OCI-LY1 (cell line): ENCODE results near the gene TMEM114.

Experiments
- H2AFZ ChIP-seq: fragments of 200-600 bp; sonication (generic), shearing (Covaris generic); 2 replicates; pipeline ENCODE4 v1.6.0; 2014; ENCODE audit warnings: antibody characterized with exemption, mild to moderate bottlenecking, low read length
- H3F3A ChIP-seq: fragments of 200-600 bp; sonication (generic), shearing (Covaris generic); 2 replicates; pipeline ENCODE4 v1.6.0; 2014; ENCODE audit warnings: mild to moderate bottlenecking, antibody characterized with exemption, low read length, moderate library complexity; ENCODE audit not compliant: insufficient read depth
- H3K27ac ChIP-seq: fragments of 200-600 bp; sonication (generic); 2 replicates; pipeline ENCODE4 v1.5.1; 2014; ENCODE audit warnings: low read length, mixed run types, mild to moderate bottlenecking, low read depth; ENCODE audit not compliant: poor library complexity, severe bottlenecking
- H3K27me3 ChIP-seq: fragments of 200-600 bp; sonication (generic); 2 replicates; pipeline ENCODE4 v1.6.0; 2014; ENCODE audit warnings: antibody characterized with exemption, mild to moderate bottlenecking, low read length, moderate library complexity; ENCODE audit not compliant: insufficient read depth
- H3K36me3 ChIP-seq: fragments of 200-600 bp; sonication (generic); 2 replicates; pipeline ENCODE4 v1.6.1; 2014; ENCODE audit warnings: mild to moderate bottlenecking, antibody characterized with exemption, low read length, moderate library complexity, mixed read lengths; ENCODE audit not compliant: insufficient read depth
- H3K4me1 ChIP-seq: fragments of 200-600 bp; sonication (generic); 2 replicates; pipeline ENCODE4 v1.5.1; 2014; ENCODE audit warnings: mild to moderate bottlenecking, low read length, moderate library complexity; ENCODE audit not compliant: insufficient read depth, severe bottlenecking
- H3K4me2 ChIP-seq: fragments of 200-600 bp; sonication (generic), shearing (Covaris generic); 2 replicates; pipeline ENCODE4 v1.6.1; 2014; ENCODE audit warnings: low read length
- H3K4me3 ChIP-seq: fragments of 200-600 bp; sonication (generic); 2 replicates; pipeline ENCODE4 v1.5.1; 2014; ENCODE audit warnings: low read length, low read depth, mild to moderate bottlenecking, mixed read lengths; ENCODE audit not compliant: poor library complexity, severe bottlenecking
- H3K79me2 ChIP-seq: fragments of 200-600 bp; shearing (Covaris generic); 2 replicates; pipeline ENCODE4 v1.6.1; 2016; ENCODE audit warnings: mixed run types, low read length, mixed read lengths; ENCODE audit not compliant: insufficient read depth
- H3K9ac ChIP-seq: fragments of 200-600 bp; sonication (generic), shearing (Covaris generic); 2 replicates; pipeline ENCODE4 v1.6.1; 2014; ENCODE audit warnings: mild to moderate bottlenecking, low read length, mixed read lengths
- H3K9me2 ChIP-seq: fragments of 200-600 bp; sonication (generic), shearing (Covaris generic); 2 replicates; pipeline ENCODE4 v1.6.1; 2014; ENCODE audit warnings: low read depth, mild to moderate bottlenecking, low read length, mixed read lengths
- H3K9me3 ChIP-seq: fragments of 200-600 bp; shearing (Covaris generic); 2 replicates; pipeline ENCODE4 v1.6.1; 2014; ENCODE audit warnings: low read length, mixed read lengths
- H4K20me1 ChIP-seq: fragments of 200-600 bp; sonication (generic), shearing (Covaris generic); 2 replicates; pipeline ENCODE4 v1.6.0; 2016; ENCODE audit warnings: mild to moderate bottlenecking, low read length; ENCODE audit not compliant: insufficient read depth
- EZH2 ChIP-seq: fragments of 200-600 bp; sonication (generic), shearing (Covaris generic); IDR thresholded peaks from 2 replicates; pipeline ENCODE4 v1.8.0; 2017; ENCODE audit warnings: borderline replicate concordance, mixed run types, mild to moderate bottlenecking, antibody characterized with exemption, low read length, moderate library complexity, mixed read lengths
- TF ChIP-seq, protein P1 (sequence below): fragments of 200-600 bp; sonication (generic), shearing (Covaris generic); IDR thresholded peaks from 2 replicates; pipeline ENCODE4 v1.5.1; 2017; ENCODE audit warnings: mild to moderate bottlenecking, antibody characterized with exemption, low read length, moderate library complexity, mixed read lengths

The TMEM114 gene

DNA sequence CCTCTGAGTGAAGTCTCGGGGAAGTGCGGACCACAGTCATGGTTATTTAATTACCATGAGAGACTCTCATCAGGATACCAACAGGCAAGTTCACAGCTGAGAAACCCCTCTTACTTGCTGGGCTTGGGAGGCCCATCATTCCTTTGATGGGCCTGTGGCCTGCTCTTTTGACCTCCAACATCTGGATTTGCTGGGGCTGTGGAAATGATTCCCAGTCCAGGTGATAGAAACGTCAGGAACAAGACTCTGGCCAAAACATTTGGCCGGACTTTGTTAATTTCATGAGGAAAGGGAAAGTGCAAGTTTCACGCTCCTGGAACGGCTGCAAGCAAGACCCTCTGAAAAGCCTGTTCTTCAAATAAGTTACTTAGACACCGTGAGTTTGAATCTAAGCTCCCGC, 42.5 kb downstream of the TMEM114 start:
- no peaks in the 10 kb centered on the region for H3F3A ChIP-seq

DNA sequence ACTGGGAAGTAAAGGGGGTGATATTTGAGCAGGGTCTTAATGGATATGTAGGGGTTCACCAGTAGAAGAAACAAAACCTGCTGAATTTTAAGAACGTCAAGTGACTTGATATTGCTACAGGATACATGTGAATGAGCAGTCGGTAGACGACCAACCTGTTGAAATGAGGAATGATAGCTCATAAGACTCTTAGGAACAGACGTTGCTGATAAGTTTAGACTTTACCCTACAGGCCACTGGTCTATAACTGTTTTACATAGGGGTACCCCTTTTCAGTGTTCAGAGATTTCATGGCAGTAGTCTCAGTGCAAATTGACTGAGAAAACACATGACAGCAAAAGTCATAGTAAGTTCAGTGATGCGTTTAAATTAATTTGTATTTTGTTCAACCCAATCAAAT, 45.9 kb downstream of the TMEM114 start:
- H3K4me2 ChIP-seq, result no peak overlapping the region
- no peak overlapping the region for H3K9ac ChIP-seq
- no peaks in the 10 kb centered on the region for H4K20me1 ChIP-seq
- no peaks in the 10 kb centered on the region for H3F3A ChIP-seq
- H3K79me2 ChIP-seq, result no peaks in the 10 kb centered on the region
- H3K9me2 ChIP-seq, result no peaks in the 10 kb centered on the region
- no peaks in the 10 kb centered on the region for H3K36me3 ChIP-seq
- no peaks in the 10 kb centered on the region for H3K4me1 ChIP-seq
- H3K27ac ChIP-seq, result no peak overlapping the region
- TF ChIP-seq EZH2, result no peak
- TF ChIP-seq, protein P1, sequence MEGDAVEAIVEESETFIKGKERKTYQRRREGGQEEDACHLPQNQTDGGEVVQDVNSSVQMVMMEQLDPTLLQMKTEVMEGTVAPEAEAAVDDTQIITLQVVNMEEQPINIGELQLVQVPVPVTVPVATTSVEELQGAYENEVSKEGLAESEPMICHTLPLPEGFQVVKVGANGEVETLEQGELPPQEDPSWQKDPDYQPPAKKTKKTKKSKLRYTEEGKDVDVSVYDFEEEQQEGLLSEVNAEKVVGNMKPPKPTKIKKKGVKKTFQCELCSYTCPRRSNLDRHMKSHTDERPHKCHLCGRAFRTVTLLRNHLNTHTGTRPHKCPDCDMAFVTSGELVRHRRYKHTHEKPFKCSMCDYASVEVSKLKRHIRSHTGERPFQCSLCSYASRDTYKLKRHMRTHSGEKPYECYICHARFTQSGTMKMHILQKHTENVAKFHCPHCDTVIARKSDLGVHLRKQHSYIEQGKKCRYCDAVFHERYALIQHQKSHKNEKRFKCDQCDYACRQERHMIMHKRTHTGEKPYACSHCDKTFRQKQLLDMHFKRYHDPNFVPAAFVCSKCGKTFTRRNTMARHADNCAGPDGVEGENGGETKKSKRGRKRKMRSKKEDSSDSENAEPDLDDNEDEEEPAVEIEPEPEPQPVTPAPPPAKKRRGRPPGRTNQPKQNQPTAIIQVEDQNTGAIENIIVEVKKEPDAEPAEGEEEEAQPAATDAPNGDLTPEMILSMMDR, result no peak
- H3K9me3 ChIP-seq, result no peaks in the 10 kb centered on the region
- no peak overlapping the region for H3K4me3 ChIP-seq
- H2AFZ ChIP-seq, result no peak overlapping the region
- H3K27me3 ChIP-seq, result no peaks in the 10 kb centered on the region; the same call in 1 of the 2 replicates

More for the DNA sequence above, 42.5 kb downstream of the TMEM114 start:
- Histone ChIP-seq H3K36me3 (no peaks in the 10 kb centered on the region), H3K4me3 (no peak overlapping the region), H3K4me1 (no peaks in the 10 kb centered on the region), H4K20me1 (no peaks in the 10 kb centered on the region), H3K4me2 (no peak overlapping the region), H3K9me2 (no peaks in the 10 kb centered on the region), H3K79me2 (no peaks in the 10 kb centered on the region), H3K9ac (no peak overlapping the region), H3K27ac (no peak overlapping the region), H2AFZ (no peak overlapping the region), H3K9me3 (no peaks in the 10 kb centered on the region), H3K27me3 (no peaks in the 10 kb centered on the region; the same call in 1 of the 2 replicates)
- TF ChIP-seq, protein P1, result no peak
- no peak for TF ChIP-seq EZH2

DNA sequence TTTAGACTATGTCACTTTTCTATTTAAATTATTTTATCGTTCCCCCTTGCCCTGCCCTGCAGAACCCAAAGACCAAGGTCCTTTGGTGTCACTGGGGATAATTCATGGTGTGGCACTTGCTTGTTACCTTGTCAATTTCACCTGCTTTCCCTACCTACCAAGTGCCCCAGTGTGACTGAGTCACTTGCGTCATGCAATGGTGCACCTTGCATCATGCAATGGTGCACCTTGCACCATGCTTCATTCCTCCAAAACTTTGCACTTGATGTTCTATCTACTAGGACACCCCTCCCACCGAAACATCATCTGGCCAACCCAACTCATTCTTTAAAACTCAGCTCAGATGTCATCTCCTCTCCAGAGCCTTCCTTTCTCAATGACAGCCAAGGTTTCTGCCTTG, 47.1 kb downstream of the TMEM114 start:
- Histone ChIP-seq H3K9ac (no peak overlapping the region), H4K20me1 (no peaks in the 10 kb centered on the region), H3K36me3 (no peaks in the 10 kb centered on the region), H2AFZ (no peak overlapping the region), H3K27ac (no peak overlapping the region), H3K9me2 (no peaks in the 10 kb centered on the region), H3K79me2 (no peaks in the 10 kb centered on the region), H3K9me3 (no peaks in the 10 kb centered on the region), H3K4me2 (no peak overlapping the region), H3K4me1 (no peaks in the 10 kb centered on the region), H3K4me3 (no peak overlapping the region), H3K27me3 (no peaks in the 10 kb centered on the region; the same call in 1 of the 2 replicates), H3F3A (no peaks in the 10 kb centered on the region)
- no peak for TF ChIP-seq EZH2
- TF ChIP-seq, protein P1, result no peak
